ENCODE data around the gene KNDC1. TPM values are rescaled to one million over a fixed set of nuclear protein-coding genes. Genes with fewer than 3 reads are reported as not detected.
"Not testable (repeated sequence)": the region's sequence is repeated elsewhere in the genome, so short reads cannot be mapped to it uniquely, and the experiment has no call there.

The KNDC1 gene
- total and polyA plus RNA-seq, 2 of the 4 experiments (the other 2 are of a cell fraction), result 0.18 to 1.1 TPM

DNA sequence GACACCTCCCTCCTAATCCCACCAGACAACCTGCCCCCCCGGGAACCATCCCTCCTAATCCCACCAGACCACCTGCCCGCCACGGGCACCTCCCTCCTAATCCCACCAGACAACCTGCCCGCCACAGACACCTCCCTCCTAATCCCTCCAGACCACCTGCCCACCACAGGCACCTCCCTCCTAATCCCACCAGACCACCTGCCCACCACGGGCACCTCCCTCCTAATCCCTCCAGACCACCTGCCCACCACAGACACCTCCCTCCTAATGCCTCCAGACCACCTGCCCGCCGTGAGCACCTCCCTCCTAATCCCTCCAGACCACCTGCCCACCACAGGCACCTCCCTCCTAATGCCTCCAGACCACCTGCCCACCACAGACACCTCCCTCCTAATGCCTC, 48.4 kb upstream of the KNDC1 start:
- intact Hi-C loops (cut with micrococcal nuclease); H4K8ac ChIP-seq (ENCODE audit: low read depth in 2 of 2, low read length in 2 of 2); H4K91ac ChIP-seq (ENCODE audit: insufficient read depth, low read depth, low read length); H4K20me1 ChIP-seq (ENCODE audit: insufficient read depth, low read length); ATAC-seq (ENCODE audit: low read depth); dilution Hi-C loops (cut with HindIII; ENCODE audit: low sequenced_read_pairs, unreplicated experiment); H2BK20ac ChIP-seq (ENCODE audit: low read depth, low read length); POLR2A ChIA-PET (ENCODE audit: unreplicated experiment); H3K14ac ChIP-seq (replicated peaks; ENCODE audit: low read depth, low read length); H3K27me3 ChIP-seq (ENCODE audit: control insufficient read depth, insufficient read depth, low read length); H3K9ac ChIP-seq (ENCODE audit: low read depth, low read length); H3K79me1 ChIP-seq (ENCODE audit: low read depth in 1 of 2, low read length in 2 of 2); H2BK120ac ChIP-seq (ENCODE audit: low read depth, low read length); DNase-seq; H3K4me2 ChIP-seq (ENCODE audit: low read depth, low read length); H3K18ac ChIP-seq (ENCODE audit: low read depth, low read length); H3K27ac ChIP-seq (ENCODE audit: insufficient read depth, low read length); H3K36me3 ChIP-seq (ENCODE audit: control insufficient read depth, insufficient read depth, low read length); H3K9me1 ChIP-seq (ENCODE audit: insufficient read depth, low read length); H3K56ac ChIP-seq (ENCODE audit: extremely low read depth, insufficient read depth, low read length); H3K23ac ChIP-seq (ENCODE audit: low read depth, low read length); BruUV-seq (replicated peaks); H2AFZ ChIP-seq (replicated peaks; ENCODE audit: low read length, poor library complexity); H3K4ac ChIP-seq (ENCODE audit: low read depth, low read length); CTCF ChIA-PET; H4K5ac ChIP-seq (ENCODE audit: low read depth, low read length); H3K4me3 ChIP-seq (ENCODE audit: insufficient read depth, low read depth, low read length); H2BK15ac ChIP-seq (ENCODE audit: low read depth, low read length); H3K4me1 ChIP-seq (ENCODE audit: control insufficient read depth, insufficient read depth, low read length); H2AK5ac ChIP-seq (ENCODE audit: low read depth, low read length); in situ Hi-C loops (cut with MboI; ENCODE audit: low sequenced_read_pairs); H2AK9ac ChIP-seq (replicated peaks; ENCODE audit: low read depth, low read length, poor library complexity); H2BK5ac ChIP-seq (ENCODE audit: low read depth, low read length, poor library complexity, severe bottlenecking): not testable (repeated sequence)
- H3K9me3 ChIP-seq (ENCODE audit: control insufficient read depth, insufficient read depth, low read length), result peaks cover 15% of the 10 kb centered on the region
- WGBS, 2 experiments (ENCODE audit: extremely low coverage in 2 of 2, insufficient read length in 1 of 2), result 42% methylated on average over 3 of the region's 7 CpGs; no CpG with 5 or more reads in 1 of the 2 experiments
